ENCODE measurements around the gene CLIC1.

The CLIC1 gene

GRCh38 chr6:31701666-31702404 lies 34.5 kb downstream of the CLIC1 start:
- DNase-seq (ENCODE audit: low read depth), result no peak

- no peak for DNase-seq (ENCODE audit: low read depth)
These were observed 35.5 kb downstream of the CLIC1 start for GRCh38 chr6:31700740-31701401.

- DNase-seq (ENCODE audit: low read depth), result no peak
These were observed 38.8 kb downstream of the CLIC1 start for GRCh38 chr6:31697555-31697954.

- no peak for DNase-seq (ENCODE audit: low read depth)
These were observed 42.8 kb downstream of the CLIC1 start for GRCh38 chr6:31693535-31693934.

GRCh38 chr6:31692886-31693285 lies 43.4 kb downstream of the CLIC1 start:
- no peak for DNase-seq (ENCODE audit: low read depth)

- DNase-seq (ENCODE audit: low read depth), result no peak
These were observed 44.0 kb downstream of the CLIC1 start for GRCh38 chr6:31692353-31692752.

GRCh38 chr6:31691564-31692108 lies 44.7 kb downstream of the CLIC1 start:
- no peak for DNase-seq (ENCODE audit: low read depth)

- no peak for DNase-seq (ENCODE audit: low read depth)
These were observed 45.3 kb downstream of the CLIC1 start for GRCh38 chr6:31691078-31691463.

- DNase-seq (ENCODE audit: low read depth), result no peak
These were observed 45.9 kb downstream of the CLIC1 start for GRCh38 chr6:31690231-31691077.

GRCh38 chr6:31689249-31690110 lies 46.9 kb downstream of the CLIC1 start:
- DNase-seq (ENCODE audit: low read depth), result no peak

GRCh38 chr6:31687860-31688693 lies 48.3 kb downstream of the CLIC1 start:
- no peak for DNase-seq (ENCODE audit: low read depth)

GRCh38 chr6:31687321-31687720 lies 49.0 kb downstream of the CLIC1 start:
- DNase-seq (ENCODE audit: low read depth), result no peak

GRCh38 chr6:31686483-31686882 lies 49.8 kb downstream of the CLIC1 start:
- no peak for DNase-seq (ENCODE audit: low read depth)

GRCh38 chr6:31683591-31683990 lies 52.7 kb downstream of the CLIC1 start:
- no peak for DNase-seq (ENCODE audit: low read depth)

- no peak for DNase-seq (ENCODE audit: low read depth)
These were observed 55.1 kb downstream of the CLIC1 start for GRCh38 chr6:31681135-31681671.

Data from T-helper 22 cell (primary cell).